KMS-11 (cell line): ENCODE results near the gene WWTR1.
A peak's percentile ranks its signal among the peaks of the same experiment; 100 is the strongest.

Experiments
- H2AFZ ChIP-seq: fragments of 200-600 bp; sonication (generic); 2 replicates; pipeline ENCODE4 v1.6.1; 2016; ENCODE audit warnings: antibody characterized with exemption, mixed run types, low read depth
- H3K27ac ChIP-seq: fragments of 200-600 bp; sonication (generic); 2 replicates; pipeline ENCODE4 v1.6.1; 2016; ENCODE audit warnings: mild to moderate bottlenecking, mixed run types
- H3K27me3 ChIP-seq: fragments of 200-600 bp; sonication (generic); 2 replicates; pipeline ENCODE4 v1.6.1; 2017; ENCODE audit warnings: mild to moderate bottlenecking, low read depth, mixed run types, moderate library complexity; ENCODE audit not compliant: insufficient read depth
- H3K36me3 ChIP-seq: fragments of 200-600 bp; sonication (generic); 2 replicates; pipeline ENCODE4 v1.6.1; 2017; ENCODE audit warnings: mild to moderate bottlenecking, mixed run types; ENCODE audit not compliant: insufficient read depth
- H3K4me1 ChIP-seq: fragments of 200-600 bp; sonication (generic); 2 replicates; pipeline ENCODE4 v1.6.1; 2016; ENCODE audit warnings: mild to moderate bottlenecking, low read depth, mixed run types; ENCODE audit not compliant: poor library complexity, severe bottlenecking
- H3K4me2 ChIP-seq: fragments of 200-600 bp; sonication (generic); 2 replicates; pipeline ENCODE4 v1.7.0; 2016; ENCODE audit warnings: mild to moderate bottlenecking, mixed run types
- H3K4me3 ChIP-seq: fragments of 200-600 bp; sonication (generic); IDR thresholded peaks from 2 replicates; pipeline ENCODE4 v1.6.1; 2017; ENCODE audit warnings: low read depth, low read length, mixed read lengths; ENCODE audit not compliant: insufficient read depth
- H3K79me2 ChIP-seq: fragments of 200-600 bp; sonication (generic); 2 replicates; pipeline ENCODE4 v1.6.1; 2016; ENCODE audit warnings: low read depth, mixed run types; ENCODE audit not compliant: insufficient read depth
- H3K9ac ChIP-seq: fragments of 200-600 bp; sonication (generic); 2 replicates; pipeline ENCODE4 v1.6.1; 2016; ENCODE audit warnings: mild to moderate bottlenecking, mixed run types
- H4K20me1 ChIP-seq: fragments of 200-600 bp; sonication (generic); 2 replicates; pipeline ENCODE4 v1.6.1; 2016; ENCODE audit warnings: mild to moderate bottlenecking, mixed run types; ENCODE audit not compliant: insufficient read depth
- CTCF ChIP-seq: fragments of 200-600 bp; sonication (generic); conservative IDR thresholded peaks from 2 replicates; pipeline ENCODE4 v1.6.1; 2017; ENCODE audit warnings: low read depth, mild to moderate bottlenecking, antibody characterized with exemption, low read length, moderate library complexity, mixed read lengths

Gene WWTR1

GRCh38 chr3:149512073-149512782 lies 145.6 kb downstream of the WWTR1 start:
- H2AFZ ChIP-seq, result peak overlapping the region; percentile 2; the same call in 1 of the 2 replicates
- H3K4me1 ChIP-seq, result peaks cover 19% of the 10 kb centered on the region
- no peaks in the 10 kb centered on the region for H3K36me3 ChIP-seq
- no peak overlapping the region for H3K9ac ChIP-seq
- no peak overlapping the region for H3K4me2 ChIP-seq
- H3K4me3 ChIP-seq, result no peak overlapping the region
- H3K27ac ChIP-seq, result no peak overlapping the region
- TF ChIP-seq CTCF, result peak; percentile 94
- no peaks in the 10 kb centered on the region for H3K79me2 ChIP-seq
- H4K20me1 ChIP-seq, result no peaks in the 10 kb centered on the region
- H3K27me3 ChIP-seq, result no peaks in the 10 kb centered on the region

- H3K27me3 ChIP-seq, result no peaks in the 10 kb centered on the region
- no peaks in the 10 kb centered on the region for H3K36me3 ChIP-seq
- H4K20me1 ChIP-seq, result no peaks in the 10 kb centered on the region
- TF ChIP-seq CTCF, result no peak
- H3K79me2 ChIP-seq, result no peaks in the 10 kb centered on the region
- peaks cover 19% of the 10 kb centered on the region for H3K4me1 ChIP-seq
- no peak overlapping the region for H3K9ac ChIP-seq
- no peak overlapping the region for H3K27ac ChIP-seq
- H3K4me3 ChIP-seq, result no peak overlapping the region
- no peak overlapping the region for H3K4me2 ChIP-seq
- no peak overlapping the region for H2AFZ ChIP-seq
These were observed 146.7 kb downstream of the WWTR1 start for GRCh38 chr3:149511040-149511626.

GRCh38 chr3:149510480-149510879 lies 147.3 kb downstream of the WWTR1 start:
- Histone ChIP-seq H3K27ac (no peak overlapping the region), H3K79me2 (no peaks in the 10 kb centered on the region), H3K27me3 (no peaks in the 10 kb centered on the region), H4K20me1 (no peaks in the 10 kb centered on the region), H2AFZ (no peak overlapping the region), H3K4me1 (peaks cover 19% of the 10 kb centered on the region), H3K9ac (no peak overlapping the region), H3K4me3 (no peak overlapping the region), H3K4me2 (no peak overlapping the region), H3K36me3 (no peaks in the 10 kb centered on the region)
- no peak for TF ChIP-seq CTCF

GRCh38 chr3:149509526-149509925 lies 148.3 kb downstream of the WWTR1 start:
- Histone ChIP-seq H3K36me3 (no peaks in the 10 kb centered on the region), H3K4me3 (no peak overlapping the region), H3K4me1 (peaks cover 19% of the 10 kb centered on the region), H3K79me2 (no peaks in the 10 kb centered on the region), H3K9ac (no peak overlapping the region), H3K4me2 (no peak overlapping the region), H2AFZ (no peak overlapping the region), H4K20me1 (no peaks in the 10 kb centered on the region), H3K27me3 (no peaks in the 10 kb centered on the region), H3K27ac (no peak overlapping the region)
- no peak for TF ChIP-seq CTCF
